Fibroblast of lung (primary cell): Measurements from ENCODE around the gene TBX4.
"Not testable (repeated sequence)": the region's sequence is repeated elsewhere in the genome, so short reads cannot be mapped to it uniquely, and the experiment has no call there.

ENCODE experiments used
- CTCF ChIP-seq, 2 donors: IDR thresholded peaks in 1 of 2; conservative IDR thresholded peaks in 1 of 2; 1 replicate in 1 of 2; 2 replicates in 1 of 2; pipeline ENCODE4 v1.5.1; 2011 to 2012; ENCODE audit warnings: low read length in 2 of 2, control low read depth in 1 of 2, inconsistent platforms in 1 of 2, low read depth in 1 of 2, mild to moderate bottlenecking in 1 of 2
- EZH2 ChIP-seq: IDR thresholded peaks from 2 replicates; pipeline ENCODE4 v1.5.1; 2012; ENCODE audit warnings: low read length, control low read depth, mild to moderate bottlenecking; ENCODE audit errors: missing control alignments

GRCh38 chr17:61449140-61449539 lies 3.1 kb upstream of the TBX4 start:
- TF ChIP-seq CTCF (conservative IDR thresholded peaks at IDR 0.05 in 1 of 2, IDR thresholded peaks at IDR 0.05 in 1 of 2; ENCODE audit: low read depth in 1 of 2, low read length in 2 of 2); EZH2: not testable (repeated sequence)
